DND-41 (cell line): ENCODE data around the gene CCNL1.

Experiments used
- ATAC-seq: fragments of 200-7000 bp; cut with Tn5 transposase; 3 replicates; pipeline ENCODE4 v1.9.1; 2021; ENCODE audit warnings: low read depth; ENCODE audit not compliant: insufficient read depth
- DNase-seq: peaks from one replicate; pipeline ENCODE4 v3.0.0-alpha.2; 2020
- H2AFZ ChIP-seq: 2 replicates; pipeline ENCODE4 v1.6.0; 2012; ENCODE audit warnings: low read depth, low read length
- H3K27ac ChIP-seq: 2 replicates; pipeline ENCODE4 v1.5.1; 2012; ENCODE audit warnings: low read length, inconsistent platforms
- H3K27me3 ChIP-seq: fragments of 200-600 bp; sonication (generic); 2 replicates; pipeline ENCODE4 v1.6.0; 2012; ENCODE audit warnings: low read length, mild to moderate bottlenecking, inconsistent platforms; ENCODE audit not compliant: insufficient read depth, poor library complexity
- H3K36me3 ChIP-seq: 2 replicates; pipeline ENCODE4 v1.5.1; 2012; ENCODE audit warnings: low read length, inconsistent platforms; ENCODE audit not compliant: insufficient read depth
- H3K4me1 ChIP-seq: 2 replicates; pipeline ENCODE4 v1.5.1; 2012; ENCODE audit warnings: mild to moderate bottlenecking, low read length; ENCODE audit not compliant: insufficient read depth
- H3K4me2 ChIP-seq: 2 replicates; pipeline ENCODE4 v1.6.0; 2012; ENCODE audit warnings: mild to moderate bottlenecking, moderate library complexity, low read length, inconsistent platforms; ENCODE audit not compliant: insufficient read depth
- H3K4me3 ChIP-seq, 2 experiments: fragments of 200-600 bp in 1 of 2; shearing (Covaris generic) in 1 of 2; 2 replicates each; pipeline ENCODE4 v1.5.1; 2012 to 2016; ENCODE audit warnings: inconsistent platforms in 2 of 2, low read length in 2 of 2, mild to moderate bottlenecking in 2 of 2, low read depth in 1 of 2, moderate library complexity in 1 of 2
- H3K79me2 ChIP-seq: 2 replicates; pipeline ENCODE4 v1.6.0; 2012; ENCODE audit warnings: low read length, inconsistent platforms; ENCODE audit not compliant: insufficient read depth
- H3K9ac ChIP-seq: 2 replicates; pipeline ENCODE4 v1.6.0; 2012; ENCODE audit warnings: low read depth, mild to moderate bottlenecking, inconsistent platforms, low read length, moderate library complexity
- H3K9me3 ChIP-seq: 2 replicates; pipeline ENCODE4 v1.5.1; 2012; ENCODE audit warnings: low read length, moderate library complexity, mild to moderate bottlenecking, inconsistent platforms; ENCODE audit not compliant: insufficient read depth, severe bottlenecking
- H4K20me1 ChIP-seq: 2 replicates; pipeline ENCODE4 v1.6.0; 2012; ENCODE audit warnings: low read length; ENCODE audit not compliant: insufficient read depth
- EZH2 ChIP-seq: IDR thresholded peaks from 3 replicates; pipeline ENCODE4 v1.6.1; 2012; ENCODE audit warnings: borderline replicate concordance, low read depth, mild to moderate bottlenecking, moderate library complexity, low read length, inconsistent platforms; ENCODE audit not compliant: severe bottlenecking
- TF ChIP-seq, protein P1 (sequence below): IDR thresholded peaks from 2 replicates; pipeline ENCODE4 v1.5.1; 2012; ENCODE audit warnings: borderline replicate concordance, low read length, moderate library complexity, mild to moderate bottlenecking; ENCODE audit not compliant: poor library complexity, severe bottlenecking; ENCODE audit errors: extremely low read depth

Gene CCNL1

DNA sequence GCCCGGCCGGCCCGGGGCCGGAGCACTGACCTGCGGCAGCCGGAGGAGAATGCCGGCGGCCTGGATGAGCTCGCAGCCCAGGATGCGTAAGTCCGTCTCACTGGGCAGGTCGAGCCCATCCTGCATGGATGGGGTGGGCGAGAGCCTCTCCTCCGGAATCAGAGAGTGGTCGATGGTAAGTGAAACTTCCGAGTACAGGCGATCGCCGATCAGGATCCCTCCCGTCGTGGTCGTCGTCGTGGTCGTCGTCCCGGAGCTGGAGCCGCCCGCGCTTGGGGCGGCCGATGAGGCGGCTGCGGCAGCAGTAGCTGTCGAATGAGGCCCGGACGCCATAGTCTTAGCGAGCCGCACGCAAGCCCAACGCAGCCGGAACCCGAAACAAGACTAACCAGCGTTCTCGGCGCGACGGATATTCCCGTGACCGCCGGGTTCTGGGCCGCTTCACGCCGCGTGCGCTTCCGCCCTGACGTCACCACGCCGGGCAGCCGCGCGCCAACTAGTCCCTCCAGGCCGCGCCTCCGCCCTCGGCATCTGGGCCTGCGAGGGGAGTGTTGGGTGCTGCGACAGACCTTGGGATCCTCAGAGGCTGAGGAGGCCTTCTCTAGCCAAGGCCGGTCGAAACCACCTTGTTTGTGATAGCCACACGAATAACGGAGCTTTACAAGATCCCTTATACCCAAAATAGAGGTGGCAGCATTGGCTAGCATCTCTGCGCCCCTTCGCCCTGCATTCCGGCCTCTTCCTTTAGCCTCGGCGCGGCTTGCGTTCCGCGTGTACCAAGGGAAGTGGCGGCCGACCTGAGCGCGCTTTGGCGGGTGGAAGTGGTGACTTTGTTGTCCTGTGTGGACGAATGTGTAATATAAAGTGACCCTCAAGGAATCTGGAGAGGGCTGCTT is at the start of gene CCNL1:
TSS of gene CCNL1 (minus strand) at position 386 of the 896 bp plus-strand sequence. CDS start at position 333, 53 bp downstream.
- no peaks in the 10 kb centered on the region for H3K27me3 ChIP-seq
- peak within 1 kb of the TSS; percentile 80 for H3K4me2 ChIP-seq
- H2AFZ ChIP-seq = peak within 1 kb of the TSS; percentile 81
- no peaks in the 10 kb centered on the region for H3K9me3 ChIP-seq
- H3K36me3 ChIP-seq = peaks cover 43% of the 10 kb centered on the region
- DNase-seq (peak; percentile 95), ATAC-seq (peak; percentile 89)
- peaks cover 49% of the 10 kb centered on the region for H3K4me1 ChIP-seq
- H3K4me3 ChIP-seq = peak within 1 kb of the TSS; percentile 33 to 76
- H3K9ac ChIP-seq = peak within 1 kb of the TSS; percentile 95
- peak within 1 kb of the TSS; percentile 95 for H3K27ac ChIP-seq
- H3K79me2 ChIP-seq = peaks cover 60% of the 10 kb centered on the region
- TF ChIP-seq, protein P1, sequence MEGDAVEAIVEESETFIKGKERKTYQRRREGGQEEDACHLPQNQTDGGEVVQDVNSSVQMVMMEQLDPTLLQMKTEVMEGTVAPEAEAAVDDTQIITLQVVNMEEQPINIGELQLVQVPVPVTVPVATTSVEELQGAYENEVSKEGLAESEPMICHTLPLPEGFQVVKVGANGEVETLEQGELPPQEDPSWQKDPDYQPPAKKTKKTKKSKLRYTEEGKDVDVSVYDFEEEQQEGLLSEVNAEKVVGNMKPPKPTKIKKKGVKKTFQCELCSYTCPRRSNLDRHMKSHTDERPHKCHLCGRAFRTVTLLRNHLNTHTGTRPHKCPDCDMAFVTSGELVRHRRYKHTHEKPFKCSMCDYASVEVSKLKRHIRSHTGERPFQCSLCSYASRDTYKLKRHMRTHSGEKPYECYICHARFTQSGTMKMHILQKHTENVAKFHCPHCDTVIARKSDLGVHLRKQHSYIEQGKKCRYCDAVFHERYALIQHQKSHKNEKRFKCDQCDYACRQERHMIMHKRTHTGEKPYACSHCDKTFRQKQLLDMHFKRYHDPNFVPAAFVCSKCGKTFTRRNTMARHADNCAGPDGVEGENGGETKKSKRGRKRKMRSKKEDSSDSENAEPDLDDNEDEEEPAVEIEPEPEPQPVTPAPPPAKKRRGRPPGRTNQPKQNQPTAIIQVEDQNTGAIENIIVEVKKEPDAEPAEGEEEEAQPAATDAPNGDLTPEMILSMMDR = no peak
- TF ChIP-seq EZH2 = no peak
- H4K20me1 ChIP-seq = peaks cover 43% of the 10 kb centered on the region

DNA sequence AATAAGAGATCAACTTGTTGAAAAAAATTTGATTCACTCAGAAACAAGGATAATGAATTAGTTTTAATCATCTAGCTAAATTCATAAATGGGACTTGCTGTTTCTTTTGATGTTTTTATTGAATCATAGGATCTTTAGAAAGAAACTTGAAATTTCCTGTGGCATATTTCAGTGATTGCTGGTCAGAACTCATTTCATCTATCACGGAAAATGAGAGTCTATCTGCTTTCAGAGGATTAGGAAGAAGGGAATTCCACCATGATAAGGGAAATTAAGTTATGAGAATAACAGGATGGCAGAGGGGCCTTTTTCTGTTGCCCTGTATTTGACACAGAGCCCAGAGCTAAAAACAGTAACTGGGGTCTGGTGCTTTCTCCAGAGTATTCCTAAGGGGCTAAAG is 44.9 kb upstream of the CCNL1 start:
- no peak overlapping the region for H3K4me3 ChIP-seq
- H2AFZ ChIP-seq = no peak overlapping the region
- H3K79me2 ChIP-seq = no peaks in the 10 kb centered on the region
- no peak for DNase-seq
- no peaks in the 10 kb centered on the region for H4K20me1 ChIP-seq
- no peaks in the 10 kb centered on the region for H3K27me3 ChIP-seq
- no peak for ATAC-seq
- H3K4me2 ChIP-seq = no peak overlapping the region
- H3K27ac ChIP-seq = no peak overlapping the region
- TF ChIP-seq, protein P1 = no peak
- no peak for TF ChIP-seq EZH2
- H3K4me1 ChIP-seq = no peaks in the 10 kb centered on the region
- H3K36me3 ChIP-seq = no peaks in the 10 kb centered on the region
- no peaks in the 10 kb centered on the region for H3K9me3 ChIP-seq
- no peak overlapping the region for H3K9ac ChIP-seq

DNA sequence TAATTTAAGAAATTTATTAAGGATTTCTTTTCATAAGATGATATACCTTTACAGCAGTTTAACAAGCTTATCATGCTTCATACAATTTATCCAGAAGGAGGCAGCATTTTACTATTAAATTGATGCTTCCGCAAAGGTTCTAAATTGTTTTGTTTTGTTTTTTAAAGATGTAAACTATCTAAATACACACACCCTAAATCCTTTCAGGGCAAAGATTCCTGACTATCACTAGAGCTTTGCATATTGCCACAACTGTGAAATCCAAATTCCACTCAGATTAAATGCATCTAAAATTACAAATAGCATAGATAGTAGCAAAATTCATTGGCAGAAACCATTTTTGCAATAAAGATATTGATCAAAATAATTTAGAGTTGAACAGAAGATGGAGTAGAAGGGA is 44.5 kb upstream of the CCNL1 start:
- H3K4me2 ChIP-seq = no peak overlapping the region
- H2AFZ ChIP-seq = no peak overlapping the region

More for the DNA sequence above, 44.5 kb upstream of the CCNL1 start:
- Histone ChIP-seq H3K79me2 (no peaks in the 10 kb centered on the region), H3K27me3 (no peaks in the 10 kb centered on the region), H4K20me1 (no peaks in the 10 kb centered on the region), H3K4me1 (no peaks in the 10 kb centered on the region), H3K4me3 (no peak overlapping the region), H3K27ac (no peak overlapping the region), H3K9me3 (no peaks in the 10 kb centered on the region), H3K9ac (no peak overlapping the region), H3K36me3 (no peaks in the 10 kb centered on the region)
- no peak for ATAC-seq
- DNase-seq = no peak
- no peak for TF ChIP-seq EZH2
- TF ChIP-seq, protein P1 = peak; percentile 44
